Parathyroid adenoma (tissue), 2 donors: ENCODE measurements around the gene FAM222A.

Experiments
- H2AFZ ChIP-seq: fragments of 300-600 bp; sonication (generic); one replicate; pipeline ENCODE4 v1.7.0; 2017; ENCODE audit warnings: antibody characterized with exemption, mild to moderate bottlenecking
- H3K27ac ChIP-seq: fragments of 300-600 bp; sonication (generic); one replicate; pipeline ENCODE4 v1.7.0; 2017
- H3K27me3 ChIP-seq: fragments of 300-600 bp; sonication (generic); one replicate; pipeline ENCODE4 v1.7.0; 2017; ENCODE audit warnings: low read length; ENCODE audit not compliant: control insufficient read depth, insufficient read depth
- H3K36me3 ChIP-seq: fragments of 300-600 bp; sonication (generic); one replicate; pipeline ENCODE4 v1.7.0; 2017; ENCODE audit warnings: low read length; ENCODE audit not compliant: control insufficient read depth, insufficient read depth
- H3K4me1 ChIP-seq: fragments of 300-600 bp; sonication (generic); one replicate; pipeline ENCODE4 v1.7.0; 2017; ENCODE audit warnings: control low read depth
- H3K4me2 ChIP-seq: fragments of 300-600 bp; sonication (generic); one replicate; pipeline ENCODE4 v1.7.0; 2017; ENCODE audit warnings: low read length
- H3K4me3 ChIP-seq: fragments of 300-600 bp; sonication (generic); one replicate; pipeline ENCODE4 v1.7.0; 2017; ENCODE audit warnings: low read depth, low read length
- H3K79me2 ChIP-seq: fragments of 300-600 bp; sonication (generic); one replicate; pipeline ENCODE4 v1.7.0; 2017; ENCODE audit warnings: control low read depth
- H3K9ac ChIP-seq: fragments of 300-600 bp; sonication (generic); one replicate; pipeline ENCODE4 v1.7.0; 2017; ENCODE audit warnings: mild to moderate bottlenecking
- H3K9me3 ChIP-seq: fragments of 300-600 bp; sonication (generic); one replicate; pipeline ENCODE4 v1.7.0; 2017; ENCODE audit warnings: low read length; ENCODE audit not compliant: control insufficient read depth
- CTCF ChIP-seq: fragments of 300-600 bp; sonication (generic); IDR thresholded peaks from one replicate; pipeline ENCODE4 v1.7.0; 2017; ENCODE audit warnings: antibody characterized with exemption, mild to moderate bottlenecking
- donor health status: primary hyperparathyroidism.

FAM222A gene

DNA sequence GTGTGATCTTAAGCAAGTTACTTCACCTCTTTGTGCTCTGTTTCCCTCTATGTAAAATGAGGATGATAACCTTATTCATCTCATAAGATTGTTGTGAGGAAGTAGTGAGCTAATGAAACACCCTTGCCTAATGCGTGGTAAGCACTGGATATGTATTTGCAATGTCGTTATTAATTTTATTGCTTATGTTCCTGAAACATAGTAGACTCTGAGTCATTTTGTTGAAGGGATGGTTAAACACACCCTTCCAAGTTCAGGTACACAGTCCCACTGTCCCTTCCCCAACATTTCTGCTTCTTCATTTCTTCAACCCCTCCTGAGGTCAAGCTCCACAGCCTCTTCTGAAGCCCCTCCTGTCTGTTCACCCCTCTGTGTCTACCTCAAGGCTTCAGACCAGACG lies 40.2 kb upstream of the FAM222A start:
- H3K36me3 ChIP-seq, result no peaks in the 10 kb centered on the region
- H3K27me3 ChIP-seq, result no peaks in the 10 kb centered on the region
- no peak overlapping the region for H3K4me2 ChIP-seq
- H3K9ac ChIP-seq, result no peak overlapping the region
- H3K9me3 ChIP-seq, result no peaks in the 10 kb centered on the region
- H3K27ac ChIP-seq, result no peak overlapping the region
- no peak overlapping the region for H2AFZ ChIP-seq
- TF ChIP-seq CTCF, result no peak
- no peaks in the 10 kb centered on the region for H3K4me1 ChIP-seq
- H3K79me2 ChIP-seq, result no peaks in the 10 kb centered on the region
- H3K4me3 ChIP-seq, result no peak overlapping the region

- Histone ChIP-seq H3K36me3 (no peaks in the 10 kb centered on the region), H2AFZ (no peak overlapping the region)
These were observed 39.7 kb upstream of the FAM222A start for GRCh38 chr12:109673884-109674283.

GRCh38 chr12:109675411-109675810 lies 38.2 kb upstream of the FAM222A start:
- no peaks in the 10 kb centered on the region for H3K79me2 ChIP-seq
- no peak overlapping the region for H3K4me3 ChIP-seq
- TF ChIP-seq CTCF, result no peak
- H3K27me3 ChIP-seq, result no peaks in the 10 kb centered on the region
- H2AFZ ChIP-seq, result no peak overlapping the region
- H3K36me3 ChIP-seq, result no peaks in the 10 kb centered on the region
- H3K9me3 ChIP-seq, result no peaks in the 10 kb centered on the region
- H3K4me1 ChIP-seq, result no peaks in the 10 kb centered on the region
- H3K27ac ChIP-seq, result no peak overlapping the region
- no peak overlapping the region for H3K4me2 ChIP-seq
- no peak overlapping the region for H3K9ac ChIP-seq

More at GRCh38 chr12:109673884-109674283, 39.7 kb upstream of the FAM222A start:
- Histone ChIP-seq H3K9ac (no peak overlapping the region), H3K4me1 (no peaks in the 10 kb centered on the region), H3K27me3 (no peaks in the 10 kb centered on the region), H3K4me2 (no peak overlapping the region), H3K9me3 (no peaks in the 10 kb centered on the region), H3K4me3 (no peak overlapping the region), H3K79me2 (no peaks in the 10 kb centered on the region), H3K27ac (no peak overlapping the region)
- TF ChIP-seq CTCF, result no peak

DNA sequence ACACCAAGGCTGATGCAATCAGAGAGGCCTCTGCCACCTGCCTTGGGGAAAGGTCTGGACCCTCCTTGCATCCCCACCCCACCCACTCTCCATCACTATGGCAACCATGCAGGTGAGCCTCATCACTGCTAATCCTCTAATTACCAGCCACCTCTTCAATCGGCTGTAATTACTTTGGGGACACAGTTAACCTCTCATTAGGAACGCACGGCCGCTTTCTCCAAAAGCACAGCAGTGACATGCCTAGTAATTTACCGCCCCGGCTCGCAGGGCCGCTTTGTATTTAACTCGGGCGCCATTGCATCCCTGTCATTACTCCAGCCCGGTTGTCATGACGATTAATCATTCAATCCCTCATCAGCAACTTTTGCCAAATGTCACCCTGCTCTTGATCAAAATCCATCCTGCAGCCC lies 36.3 kb upstream of the FAM222A start:
- no peak overlapping the region for H3K27ac ChIP-seq
- H3K79me2 ChIP-seq, result no peaks in the 10 kb centered on the region
- no peaks in the 10 kb centered on the region for H3K27me3 ChIP-seq

More for the DNA sequence above, 36.3 kb upstream of the FAM222A start:
- H3K9ac ChIP-seq, result no peak overlapping the region
- H3K4me2 ChIP-seq, result no peak overlapping the region
- no peaks in the 10 kb centered on the region for H3K4me1 ChIP-seq
- TF ChIP-seq CTCF, result no peak
- H2AFZ ChIP-seq, result no peak overlapping the region
- H3K36me3 ChIP-seq, result no peaks in the 10 kb centered on the region
- H3K4me3 ChIP-seq, result no peak overlapping the region
- H3K9me3 ChIP-seq, result no peaks in the 10 kb centered on the region
